ENCODE results near the gene KIF21A. TPM values are rescaled to one million over a fixed set of nuclear protein-coding genes. Genes with fewer than 3 reads are reported as not detected.

The KIF21A gene
- total and polyA plus RNA-seq, 7 donors, result 8.5 to 33.6 (median 26.7) TPM

DNA sequence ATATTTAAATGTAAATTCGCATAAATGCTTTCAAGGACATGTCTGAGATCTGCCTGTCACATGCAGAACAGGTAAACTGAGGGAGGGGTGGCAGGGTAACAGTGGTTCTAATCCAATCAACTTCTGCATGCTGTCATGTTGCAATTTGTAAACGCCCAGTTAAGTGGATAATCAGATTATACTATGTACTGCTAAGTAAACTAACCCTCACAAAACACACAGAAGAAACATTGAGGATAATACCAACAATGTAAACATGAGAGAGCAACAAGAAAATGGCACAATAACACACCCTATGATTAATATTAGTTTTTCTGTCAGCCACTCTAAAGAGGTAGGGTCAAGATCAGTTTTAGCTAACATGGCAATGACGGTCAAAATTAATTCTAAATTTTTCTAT, 123.7 kb downstream of the KIF21A start:
- WGBS, 3 donors, result 87 to 93% (median 91%) methylated on average over 3 of the region's 3 CpGs
- Histone ChIP-seq H3K4me3 (no peak overlapping the region), H3K27ac (no peak overlapping the region), H3K36me3 (ENCODE audit: insufficient read depth in 1 of 2, low read depth in 1 of 2) (peaks cover 0 to 37% of the 10 kb centered on the region in 2 donors), H3K27me3 (ENCODE audit: insufficient read depth in 3 of 3, low read length in 2 of 3) (no peaks in the 10 kb centered on the region), H3K4me1 (no peaks in the 10 kb centered on the region), H3K9me3 (no peaks in the 10 kb centered on the region)
- no peak for TF ChIP-seq CTCF (IDR thresholded peaks at IDR 0.05)
- DNase-seq, result no peak
- ATAC-seq, result no peak
- intact Hi-C loops (cut with DNase I), result loop anchor here in 1 of 2 donors (10.0 kb wide), 1 partner anchor 366 kb away; no protein-coding TSS in a partner anchor

GRCh38 chr12:39314547-39314946, 128.4 kb downstream of the KIF21A start:
- H3K36me3 ChIP-seq (ENCODE audit: insufficient read depth in 1 of 2, low read depth in 1 of 2), result peaks cover 0 to 50% of the 10 kb centered on the region in 2 donors
- no peak for ATAC-seq
- intact Hi-C loops (cut with DNase I), result loop anchor here in 1 of 2 donors (10.0 kb wide), 1 partner anchor 370 kb away; no protein-coding TSS in a partner anchor

DNA sequence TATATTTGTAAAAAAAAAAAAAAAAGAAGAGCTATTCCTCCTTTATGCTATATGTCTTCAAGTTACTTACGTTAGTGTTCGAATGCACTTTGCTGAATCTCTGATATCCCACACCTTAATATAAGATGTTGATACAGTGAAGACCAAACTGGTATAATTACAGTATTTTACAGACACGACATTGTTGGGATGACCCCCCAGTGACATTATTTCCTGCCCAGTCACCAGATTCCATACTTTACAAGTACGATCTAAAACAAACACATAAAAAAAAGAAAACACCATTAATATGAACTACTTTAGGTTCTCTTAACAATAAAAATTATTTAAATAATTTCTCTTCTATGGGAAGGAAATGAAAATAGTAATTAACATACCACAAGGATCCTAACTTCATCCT, 133.4 kb downstream of the KIF21A start:
- H3K36me3 ChIP-seq (ENCODE audit: insufficient read depth in 1 of 2, low read depth in 1 of 2), result peaks cover 0 to 65% of the 10 kb centered on the region in 2 donors
- no peaks in the 10 kb centered on the region for H3K27me3 ChIP-seq (ENCODE audit: insufficient read depth in 3 of 3, low read length in 2 of 3)
- intact Hi-C loops (cut with DNase I), result no loop called here
- no peaks in the 10 kb centered on the region for H3K4me1 ChIP-seq
- ATAC-seq (no peak), DNase-seq (no peak)
- WGBS, 3 donors, result 82 to 87% (median 84%) methylated on average over 4 of the region's 4 CpGs
- no peaks in the 10 kb centered on the region for H3K9me3 ChIP-seq
- no peak overlapping the region for H3K4me3 ChIP-seq
- no peak for TF ChIP-seq CTCF (IDR thresholded peaks at IDR 0.05)
- no peak overlapping the region for H3K27ac ChIP-seq

More at GRCh38 chr12:39314547-39314946, 128.4 kb downstream of the KIF21A start:
- Histone ChIP-seq H3K9me3 (no peaks in the 10 kb centered on the region), H3K27me3 (ENCODE audit: insufficient read depth in 3 of 3, low read length in 2 of 3) (no peaks in the 10 kb centered on the region), H3K4me3 (no peak overlapping the region), H3K27ac (no peak overlapping the region), H3K4me1 (no peaks in the 10 kb centered on the region)
- DNase-seq, result no peak
- TF ChIP-seq CTCF (IDR thresholded peaks at IDR 0.05), result no peak

DNA sequence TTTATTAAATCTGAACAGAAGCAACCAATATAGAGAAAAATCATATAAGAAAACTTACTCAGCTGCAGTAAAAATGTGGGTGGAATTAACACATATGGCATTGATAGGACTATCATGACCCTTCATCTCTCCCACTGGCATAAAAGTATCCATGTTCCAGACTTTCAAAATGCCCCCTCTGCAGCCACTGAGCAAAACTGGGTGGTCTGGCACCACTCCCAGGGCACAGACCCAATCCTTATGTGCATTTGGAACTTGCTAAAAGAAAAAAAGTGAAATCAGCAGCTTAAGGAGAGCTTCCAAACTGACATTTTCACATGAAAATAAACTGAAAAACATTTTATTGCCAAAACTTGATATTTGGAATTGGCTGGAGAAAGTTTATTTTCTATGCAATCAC, 141.5 kb downstream of the KIF21A start:
- intact Hi-C loops (cut with DNase I), result no loop called here
- TF ChIP-seq CTCF (IDR thresholded peaks at IDR 0.05), result no peak
- ATAC-seq, result no peak
- no peaks in the 10 kb centered on the region for H3K9me3 ChIP-seq
- no peak overlapping the region for H3K4me3 ChIP-seq
- H3K4me1 ChIP-seq, result no peaks in the 10 kb centered on the region
- DNase-seq, result no peak
- H3K27me3 ChIP-seq (ENCODE audit: insufficient read depth in 3 of 3, low read length in 2 of 3), result no peaks in the 10 kb centered on the region
- peaks cover 0 to 50% of the 10 kb centered on the region in 2 donors for H3K36me3 ChIP-seq (ENCODE audit: insufficient read depth in 1 of 2, low read depth in 1 of 2)
- no peak overlapping the region for H3K27ac ChIP-seq

DNA sequence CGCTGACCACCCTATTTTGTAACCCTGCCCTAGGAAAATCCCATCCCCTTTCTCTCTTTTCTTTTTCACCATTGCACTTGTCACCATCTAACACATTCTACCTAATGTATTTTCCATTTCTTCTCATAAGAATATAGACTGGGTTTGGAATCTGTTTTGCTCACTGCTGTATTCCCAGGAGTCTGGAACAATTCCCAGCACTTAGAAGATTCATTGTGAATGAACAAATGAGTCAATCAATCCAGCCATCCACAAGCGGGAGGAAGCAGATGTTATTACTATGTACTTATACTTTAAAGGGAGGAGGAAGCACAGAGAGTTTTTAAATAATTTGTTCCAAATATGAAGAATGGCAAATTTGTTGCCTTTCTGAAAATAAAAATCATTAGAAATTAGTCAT, 142.1 kb downstream of the KIF21A start:
- H3K27ac ChIP-seq, result no peak overlapping the region
- H3K27me3 ChIP-seq (ENCODE audit: insufficient read depth in 3 of 3, low read length in 2 of 3), result no peaks in the 10 kb centered on the region
- TF ChIP-seq CTCF (IDR thresholded peaks at IDR 0.05), result no peak
- peaks cover 0 to 44% of the 10 kb centered on the region in 2 donors for H3K36me3 ChIP-seq (ENCODE audit: insufficient read depth in 1 of 2, low read depth in 1 of 2)
- H3K9me3 ChIP-seq, result no peaks in the 10 kb centered on the region
- DNase-seq (no peak), ATAC-seq (no peak)
- H3K4me1 ChIP-seq, result no peaks in the 10 kb centered on the region
- 74 to 77% (median 76%) methylated on average over 2 of the region's 2 CpGs for WGBS, 3 donors
- intact Hi-C loops (cut with DNase I), result no loop called here
- H3K4me3 ChIP-seq, result no peak overlapping the region
